HT-29 (cell line): ENCODE measurements around the gene ACSM5. TPM values are rescaled to one million over a fixed set of nuclear protein-coding genes. Genes with fewer than 3 reads are reported as not detected.
"Not testable (repeated sequence)": the region's sequence is repeated elsewhere in the genome, so short reads cannot be mapped to it uniquely, and the experiment has no call there.

Experiments
- DNase-seq: peaks from one replicate; pipeline ENCODE4 v3.0.0-alpha.2; 2015; ENCODE audit warnings: low spot score
- total RNA-seq: library from RNA; depleted of rRNA; stranded (reverse); fragments of >200 nt; shearing (Covaris generic); gene quantifications from 2 replicates; pipeline ENCODE4 v1.2.3, GENCODE V29; 2014

Gene ACSM5
- total RNA-seq, 1 experiment from 2014 or later = not detected

DNA sequence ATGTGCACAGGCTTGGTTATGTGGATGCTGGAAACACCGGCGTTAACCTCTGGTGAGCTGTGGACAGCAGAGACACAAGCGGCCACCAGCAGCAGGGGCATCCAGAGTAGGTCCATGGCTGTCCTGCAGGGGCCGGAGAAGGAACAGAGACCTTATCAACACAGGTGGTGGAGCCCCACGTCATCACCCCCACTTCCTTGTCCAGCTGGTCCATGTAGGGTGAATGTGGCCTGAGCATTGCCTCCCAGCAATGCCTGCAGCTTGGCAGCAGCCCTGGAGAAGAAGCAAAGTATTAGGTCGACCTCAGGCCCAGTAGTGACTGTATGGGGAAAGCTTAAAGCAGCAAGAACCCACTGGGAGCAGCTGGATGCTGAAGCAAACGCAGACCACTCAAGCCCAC, 10.1 kb upstream of the ACSM5 start:
- DNase-seq = no peak

DNA sequence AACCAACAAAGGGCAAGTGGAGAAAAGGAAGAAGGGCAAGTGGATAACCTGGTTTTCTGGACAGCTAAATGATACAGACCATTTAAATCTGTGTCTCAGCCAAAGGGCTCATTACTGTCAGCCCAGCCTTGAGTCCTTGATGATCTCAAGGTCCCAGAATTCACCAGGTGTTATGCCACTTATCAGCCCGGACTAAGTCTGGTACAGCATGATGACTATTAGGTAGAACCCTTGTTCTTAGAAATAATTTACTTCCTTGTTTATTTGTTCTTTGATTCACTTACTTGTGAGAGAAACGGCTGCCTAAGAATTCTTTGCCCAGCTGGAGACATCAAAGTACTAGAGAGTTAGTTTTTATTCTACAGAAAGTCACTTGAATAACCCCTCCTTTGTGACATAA, 8.3 kb upstream of the ACSM5 start:
- DNase-seq = no peak

DNA sequence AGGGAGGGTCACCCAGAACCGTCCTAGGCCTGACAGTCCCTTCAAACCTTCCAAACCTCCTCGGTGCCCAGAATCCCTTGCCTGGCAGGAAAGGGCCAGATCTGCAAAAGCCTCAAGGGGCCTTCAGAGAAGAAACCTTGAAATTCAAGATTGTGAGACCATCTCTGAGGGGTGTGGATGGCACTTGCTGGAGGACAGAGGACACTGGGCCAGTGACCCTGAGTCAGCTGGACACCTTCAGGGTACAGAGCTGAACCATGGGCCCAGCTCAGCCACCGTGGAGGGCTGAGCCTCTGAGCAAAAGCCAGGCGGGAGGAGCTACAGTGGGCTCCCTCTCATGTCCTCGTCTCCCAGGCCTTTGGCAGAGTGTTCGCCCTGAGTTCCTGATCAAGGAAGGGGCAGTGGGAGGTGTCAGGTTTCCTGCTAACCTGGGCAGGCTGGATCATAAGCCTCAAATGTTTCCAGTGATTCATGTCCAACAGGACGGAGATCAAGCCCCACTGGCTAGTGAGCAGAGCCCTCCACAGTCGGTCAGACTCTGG, 7.8 kb upstream of the ACSM5 start:
- no peak for DNase-seq

DNA sequence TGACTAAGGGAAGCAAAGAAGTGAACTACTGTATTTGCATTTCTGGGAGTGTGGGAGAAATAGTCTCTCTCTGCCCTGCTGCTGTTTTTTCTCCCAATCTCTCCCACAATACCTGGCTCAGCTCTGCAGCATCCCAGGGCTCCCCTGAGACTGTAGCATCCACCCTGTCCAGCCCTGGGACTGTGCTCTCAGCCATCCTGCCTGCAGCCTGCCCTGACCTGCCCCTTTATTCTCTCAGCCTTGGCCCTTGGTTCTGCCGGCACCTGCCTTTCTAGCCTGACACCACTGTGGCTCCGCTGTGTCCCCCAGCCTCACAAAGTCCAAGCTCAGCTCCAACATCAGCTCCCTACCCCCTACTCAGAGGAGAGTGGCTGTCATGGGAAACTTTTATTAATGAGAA, 6.7 kb upstream of the ACSM5 start:
- DNase-seq = no peak

DNA sequence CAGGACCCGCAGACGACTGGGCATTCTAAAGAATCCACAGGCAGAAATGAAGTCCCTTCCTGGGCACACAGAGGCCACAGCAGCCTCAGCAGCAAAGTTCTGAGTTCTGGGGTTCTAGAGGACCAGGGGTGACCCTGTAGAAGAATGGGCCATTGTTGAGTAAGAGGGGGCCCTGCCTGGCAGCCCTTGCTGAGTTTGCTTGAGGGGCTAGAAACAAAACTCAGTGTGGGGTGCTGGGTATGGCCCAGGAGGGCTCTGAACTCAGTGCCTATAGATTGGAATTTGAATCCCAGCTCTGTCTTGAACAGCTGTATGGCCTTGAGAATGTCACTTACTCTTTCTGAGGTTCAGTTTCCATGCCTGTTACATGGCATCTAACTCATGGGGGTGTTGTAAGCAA, 4.7 kb upstream of the ACSM5 start, which contains the start of gene PDILT:
PDILT (minus strand) TSS at position 101 of the 400 bp plus-strand sequence. CDS start 5,437 bp downstream, outside the sequence.
- DNase-seq = no peak

DNA sequence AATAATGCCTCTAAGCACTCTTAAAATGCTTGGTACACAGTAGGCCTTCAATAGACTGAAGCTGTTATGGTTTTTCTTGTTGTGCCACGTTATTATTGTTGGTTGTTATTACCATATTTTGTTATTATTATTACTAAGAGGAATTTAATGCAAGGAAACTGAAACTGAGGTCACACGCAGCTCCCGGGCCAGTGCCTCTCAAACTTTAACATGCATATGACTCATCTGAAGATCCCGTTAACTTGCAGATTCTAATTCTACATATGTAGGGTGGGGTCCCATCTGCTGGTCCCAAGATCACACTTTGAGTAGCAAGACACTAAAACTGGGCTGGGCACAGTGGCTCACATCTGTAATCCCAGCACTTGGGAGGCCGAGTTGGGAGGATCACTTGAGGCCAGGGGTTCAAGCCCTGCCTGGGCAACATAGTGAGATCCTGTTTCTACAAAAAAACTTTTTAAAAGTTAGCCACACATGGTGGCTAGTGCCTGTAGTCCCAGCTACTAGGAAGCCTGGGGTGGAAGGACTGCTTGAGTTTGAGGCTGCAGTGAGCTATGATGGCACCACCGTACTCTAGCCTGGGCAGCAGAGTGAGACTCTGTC, 888 bp downstream of the ACSM5 start:
- DNase-seq = no peak

DNA sequence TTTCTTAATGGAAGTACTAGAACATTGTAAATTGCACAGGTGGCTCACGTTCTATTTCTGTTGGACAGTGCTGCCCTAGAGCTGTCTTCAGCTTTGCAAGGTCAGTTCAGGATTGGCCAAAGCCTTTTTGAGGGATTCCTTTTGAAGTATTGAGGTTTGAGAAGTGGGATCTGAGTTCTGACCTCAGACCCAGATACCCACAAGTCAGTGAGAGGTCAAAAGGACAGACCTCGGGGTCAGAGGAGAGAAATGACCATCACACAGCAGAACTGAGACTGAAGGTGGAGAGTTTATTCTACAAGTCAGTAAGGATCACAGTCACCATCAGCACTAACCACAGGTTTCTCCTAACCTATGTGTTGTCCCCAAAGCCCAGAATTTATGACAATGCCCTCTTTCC, 1.7 kb downstream of the ACSM5 start:
- no peak for DNase-seq

DNA sequence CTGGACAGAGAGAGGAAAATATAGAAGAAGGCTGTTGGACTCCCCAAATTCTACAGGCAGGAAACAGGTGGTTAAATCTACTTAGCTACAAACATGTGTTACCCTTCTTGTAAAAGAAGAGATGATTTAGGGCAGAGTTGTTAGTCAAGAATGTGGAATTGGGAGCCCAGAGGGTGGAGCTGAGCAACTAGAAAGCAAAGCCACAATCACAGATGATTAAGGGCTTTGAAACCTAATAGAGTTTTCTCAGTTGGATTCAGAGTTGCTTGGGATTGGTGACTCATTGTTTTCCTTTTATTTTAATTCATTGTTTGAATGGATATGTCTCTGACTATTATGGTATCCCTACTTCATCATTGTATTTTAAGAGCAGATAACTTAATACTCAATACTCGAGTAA, 6.2 kb downstream of the ACSM5 start:
- no peak for DNase-seq

DNA sequence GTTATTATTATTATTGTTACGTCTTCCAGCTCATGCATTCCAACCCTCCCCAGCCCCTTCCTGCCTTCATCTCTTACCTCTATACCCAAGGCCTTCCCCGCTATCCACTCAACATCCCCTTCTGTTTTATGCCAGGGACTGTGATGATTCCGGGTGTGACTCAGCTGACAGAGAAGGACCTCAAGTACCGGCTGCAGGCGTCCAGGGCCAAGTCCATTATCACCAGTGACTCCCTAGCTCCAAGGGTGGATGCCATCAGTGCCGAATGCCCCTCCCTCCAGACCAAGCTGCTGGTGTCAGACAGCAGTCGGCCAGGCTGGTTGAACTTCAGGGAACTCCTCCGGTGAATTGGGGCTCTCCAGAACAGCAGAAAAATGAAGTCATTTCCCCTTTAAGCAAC, 9.8 kb downstream of the ACSM5 start:
- not testable (repeated sequence) for DNase-seq

DNA sequence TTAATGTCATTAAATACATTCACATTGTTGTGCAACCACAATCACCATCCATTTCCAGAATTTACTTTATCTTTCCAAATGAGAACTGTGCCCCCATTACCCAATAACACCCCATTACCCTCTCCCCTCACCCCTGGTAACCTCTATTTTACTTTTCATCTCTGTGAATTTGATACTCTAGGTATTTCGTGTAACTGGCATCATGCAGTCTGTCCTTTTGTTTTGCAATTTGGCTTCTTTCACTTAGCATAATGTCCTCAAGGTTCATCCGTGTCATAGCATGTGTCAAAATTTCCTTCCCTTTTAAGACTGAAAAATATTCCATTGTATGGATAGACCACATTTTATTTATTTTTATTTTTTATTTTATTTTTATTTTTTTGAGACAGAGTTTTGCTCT, 12.4 kb downstream of the ACSM5 start:
- not testable (repeated sequence) for DNase-seq

DNA sequence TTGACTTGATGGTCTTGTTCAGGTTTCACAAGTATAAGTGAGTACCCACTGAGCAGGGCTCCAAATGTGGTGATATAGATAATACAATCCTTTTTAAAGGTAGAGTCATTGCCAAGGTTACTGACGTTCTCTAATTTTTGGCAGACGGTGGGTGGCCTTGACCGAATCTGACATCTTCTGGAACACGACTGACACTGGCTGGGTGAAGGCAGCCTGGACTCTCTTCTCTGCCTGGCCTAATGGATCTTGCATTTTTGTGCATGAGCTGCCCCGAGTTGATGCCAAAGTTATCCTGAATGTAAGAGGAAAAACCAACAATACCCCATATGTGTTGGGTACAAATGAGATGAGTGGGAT, 14.4 kb downstream of the ACSM5 start:
- DNase-seq = not testable (repeated sequence)

DNA sequence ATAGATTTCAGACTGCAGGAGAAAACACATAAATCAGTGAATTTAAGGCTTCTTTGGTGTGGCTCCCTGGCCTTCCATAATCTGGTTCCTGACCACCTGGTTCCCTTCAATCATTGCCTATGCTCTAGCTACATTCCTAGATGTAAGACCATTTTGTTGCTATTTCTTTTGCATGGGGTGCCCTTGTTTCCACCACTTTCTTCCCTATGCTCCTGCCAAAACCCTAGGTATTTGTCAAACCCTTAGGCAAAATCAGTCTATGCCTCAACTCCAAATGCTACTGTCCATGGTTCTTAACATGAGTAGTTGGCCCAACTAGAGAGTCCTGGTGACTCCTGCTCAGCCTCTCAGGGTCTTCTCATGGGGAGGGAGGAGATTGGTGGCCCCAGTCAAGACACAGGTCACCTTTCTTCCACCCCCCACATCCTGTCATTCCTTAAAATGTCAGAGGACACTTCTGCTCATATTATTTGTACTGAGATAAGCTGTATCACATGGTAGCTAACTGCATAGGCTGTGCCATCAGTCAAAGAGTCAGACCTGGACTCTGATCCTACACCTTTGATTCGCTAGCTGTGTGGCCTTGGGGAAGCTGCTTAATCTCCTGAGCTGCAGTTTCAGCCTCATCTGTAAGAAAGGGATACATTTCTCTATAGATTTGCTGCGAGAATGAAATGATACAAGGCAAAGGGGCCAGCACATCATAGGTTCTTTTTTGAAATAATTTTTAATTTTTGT, 15.0 kb downstream of the ACSM5 start:
- no peak for DNase-seq

DNA sequence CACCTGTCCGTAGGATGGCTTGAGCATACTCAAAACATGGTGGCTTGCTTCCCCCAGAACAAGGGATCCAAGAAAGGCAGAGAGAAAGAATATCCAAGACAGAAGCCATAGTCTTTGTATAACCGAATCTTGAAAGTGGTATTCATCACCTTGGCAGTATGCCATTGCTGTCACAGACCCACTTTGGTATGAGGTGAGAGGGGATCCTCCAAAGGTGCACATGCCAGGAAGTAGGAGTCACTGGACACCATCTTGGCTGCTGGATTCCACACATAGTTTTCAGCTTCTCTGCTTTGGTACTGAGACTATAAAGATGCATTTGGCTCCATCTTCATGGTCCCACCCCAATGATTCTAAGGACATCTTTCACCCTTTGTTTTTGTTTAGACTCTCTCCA, 18.1 kb downstream of the ACSM5 start:
- DNase-seq = not testable (repeated sequence)

DNA sequence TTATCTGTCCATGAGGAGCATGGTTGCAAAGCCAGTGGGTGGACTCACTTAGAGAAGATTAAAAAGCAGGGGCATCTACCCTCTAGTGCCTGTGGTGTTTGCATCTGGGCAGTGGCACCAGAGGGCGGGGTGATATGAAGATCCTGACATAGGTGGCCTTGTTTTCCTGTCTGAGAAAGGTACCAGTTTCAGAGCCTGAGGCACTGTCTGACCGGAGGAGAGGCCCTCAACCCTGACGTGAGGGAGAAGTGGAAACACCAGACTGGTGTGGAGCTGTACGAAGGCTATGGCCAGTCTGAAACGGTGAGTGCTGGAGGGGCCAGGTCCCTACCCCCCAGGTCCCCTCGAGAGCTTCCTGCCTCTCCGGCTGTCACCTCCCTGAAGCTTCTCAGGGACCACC, 20.2 kb downstream of the ACSM5 start:
- not testable (repeated sequence) for DNase-seq

DNA sequence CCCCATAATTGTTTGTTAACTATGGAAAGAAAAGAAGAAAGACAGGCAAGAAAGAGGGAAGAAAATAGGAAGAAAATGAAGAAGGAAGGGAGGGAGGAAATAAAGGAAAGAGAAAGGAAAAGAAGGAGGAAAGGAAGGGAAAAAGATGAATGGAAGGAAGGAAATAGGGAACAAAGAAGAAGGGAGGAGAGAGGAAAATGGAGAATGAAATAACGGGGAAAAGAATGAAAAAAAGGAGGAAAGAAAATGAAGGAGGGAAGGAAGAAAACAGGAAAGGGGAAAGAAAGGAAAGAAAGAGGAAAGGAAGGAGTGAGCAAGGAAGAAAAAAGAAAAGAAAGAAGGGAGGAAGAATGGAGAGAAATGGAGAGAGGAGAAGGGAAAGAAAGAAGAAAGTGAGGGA, 21.1 kb downstream of the ACSM5 start:
- DNase-seq = not testable (repeated sequence)

DNA sequence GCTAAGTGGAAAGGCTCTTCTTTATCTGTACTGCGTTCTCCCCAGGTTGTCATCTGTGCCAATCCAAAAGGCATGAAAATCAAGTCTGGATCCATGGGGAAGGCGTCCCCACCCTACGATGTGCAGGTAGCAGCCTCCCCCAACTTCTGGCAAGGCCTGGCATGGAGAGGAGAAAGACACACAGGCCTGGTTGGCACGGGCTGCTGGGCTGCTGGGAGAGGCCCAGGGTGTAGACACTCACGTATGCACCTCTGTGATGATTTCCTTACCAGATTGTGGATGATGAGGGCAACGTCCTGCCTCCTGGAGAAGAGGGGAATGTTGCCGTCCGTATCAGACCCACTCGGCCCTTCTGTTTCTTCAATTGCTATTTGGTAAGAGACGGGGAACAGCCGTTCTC, 21.6 kb downstream of the ACSM5 start:
- DNase-seq = no peak

DNA sequence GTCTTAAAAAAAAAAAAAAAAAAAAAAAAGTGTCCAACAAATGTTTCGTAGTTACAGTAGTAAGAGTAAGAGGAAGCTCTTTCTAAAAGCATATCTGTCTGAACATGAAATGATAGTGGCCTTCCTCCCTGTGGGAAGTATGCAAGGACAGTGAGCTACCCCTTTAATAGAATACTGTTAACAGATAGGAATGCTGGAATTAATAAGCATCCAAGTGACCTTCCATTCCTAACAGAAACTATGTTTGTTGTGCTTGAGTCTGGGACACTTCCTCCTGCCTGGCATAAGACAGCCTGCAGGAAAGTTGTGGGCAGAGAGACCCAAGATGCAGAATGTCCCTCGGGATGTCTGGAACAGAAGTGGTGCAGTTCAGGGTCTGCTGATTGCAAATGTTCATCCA, 29.6 kb downstream of the ACSM5 start:
- DNase-seq = not testable (repeated sequence)

DNA sequence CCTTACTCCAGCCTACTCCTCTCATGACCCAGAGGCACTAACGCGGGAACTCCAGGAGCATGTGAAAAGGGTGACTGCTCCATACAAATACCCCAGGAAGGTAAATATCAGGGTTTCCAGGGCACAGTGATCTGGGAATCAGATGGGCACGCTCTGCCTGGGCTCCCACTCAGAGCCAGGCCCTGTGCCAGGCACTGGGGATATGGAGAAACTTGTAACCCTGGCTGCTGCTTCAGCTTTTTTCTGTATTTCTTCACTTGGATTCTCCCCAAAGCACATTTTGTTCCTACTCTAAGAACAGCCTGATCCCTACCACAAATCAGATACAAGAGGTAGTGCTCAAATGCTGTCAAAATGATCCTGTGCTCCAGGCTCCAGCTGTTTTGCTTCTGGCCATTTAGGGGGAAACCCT, 30.5 kb downstream of the ACSM5 start:
- DNase-seq = not testable (repeated sequence)

DNA sequence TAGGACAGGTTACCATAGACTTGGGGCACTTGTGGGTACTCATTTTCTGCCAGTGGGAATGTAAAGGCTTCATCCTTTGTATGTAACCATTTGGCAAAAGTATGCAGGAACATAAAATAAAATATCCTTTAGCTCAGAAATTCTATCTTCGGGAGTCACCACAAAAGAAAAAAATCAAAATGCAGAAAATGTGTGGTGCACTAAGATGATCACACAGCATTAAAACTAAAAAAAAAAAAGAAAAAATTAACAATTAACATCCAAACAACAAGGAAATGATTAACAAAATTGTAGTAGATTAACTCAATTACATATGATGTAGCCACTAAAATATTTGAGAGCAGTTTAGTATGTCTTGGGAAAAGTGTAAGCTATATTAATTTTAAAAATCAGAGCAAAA, 31.4 kb downstream of the ACSM5 start:
- not testable (repeated sequence) for DNase-seq

DNA sequence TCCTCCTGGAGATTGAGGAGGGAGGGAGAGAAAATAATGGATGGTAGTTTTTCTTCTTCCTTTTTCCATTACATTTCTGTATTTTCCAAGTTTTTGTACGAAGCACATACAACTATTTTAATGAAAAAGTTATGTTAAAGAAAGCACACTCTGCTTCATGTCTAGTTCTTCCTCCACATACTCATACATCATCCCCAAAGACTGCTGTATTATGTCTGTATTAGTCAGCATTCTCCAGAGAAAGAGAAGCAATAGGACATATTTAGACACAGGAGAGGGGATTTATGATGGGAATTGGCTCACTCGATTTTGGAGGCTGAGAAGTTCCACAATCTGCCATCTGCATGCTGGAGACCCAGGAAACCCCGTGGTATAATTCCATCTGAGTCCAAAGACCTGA, 31.9 kb downstream of the ACSM5 start:
- no peak for DNase-seq

DNA sequence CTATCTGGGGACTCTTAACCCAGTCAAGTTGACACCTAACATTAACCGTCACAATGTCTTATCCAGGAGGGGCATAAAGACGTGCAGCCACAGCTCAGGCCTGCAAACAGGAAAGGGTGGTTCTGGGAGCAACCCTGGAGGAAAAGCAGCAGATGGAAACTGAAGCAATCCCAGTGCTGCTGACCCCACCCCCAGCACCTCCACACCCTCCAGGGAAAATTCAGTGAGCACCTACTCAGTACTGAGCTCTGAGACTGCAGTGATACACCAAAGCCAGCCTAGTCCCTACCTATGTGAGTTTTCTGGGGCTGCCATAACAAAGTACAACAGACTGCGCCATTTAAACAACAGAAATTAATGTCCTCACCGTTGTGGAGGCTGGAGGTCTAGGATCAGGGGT, 32.5 kb downstream of the ACSM5 start:
- not testable (repeated sequence) for DNase-seq

DNA sequence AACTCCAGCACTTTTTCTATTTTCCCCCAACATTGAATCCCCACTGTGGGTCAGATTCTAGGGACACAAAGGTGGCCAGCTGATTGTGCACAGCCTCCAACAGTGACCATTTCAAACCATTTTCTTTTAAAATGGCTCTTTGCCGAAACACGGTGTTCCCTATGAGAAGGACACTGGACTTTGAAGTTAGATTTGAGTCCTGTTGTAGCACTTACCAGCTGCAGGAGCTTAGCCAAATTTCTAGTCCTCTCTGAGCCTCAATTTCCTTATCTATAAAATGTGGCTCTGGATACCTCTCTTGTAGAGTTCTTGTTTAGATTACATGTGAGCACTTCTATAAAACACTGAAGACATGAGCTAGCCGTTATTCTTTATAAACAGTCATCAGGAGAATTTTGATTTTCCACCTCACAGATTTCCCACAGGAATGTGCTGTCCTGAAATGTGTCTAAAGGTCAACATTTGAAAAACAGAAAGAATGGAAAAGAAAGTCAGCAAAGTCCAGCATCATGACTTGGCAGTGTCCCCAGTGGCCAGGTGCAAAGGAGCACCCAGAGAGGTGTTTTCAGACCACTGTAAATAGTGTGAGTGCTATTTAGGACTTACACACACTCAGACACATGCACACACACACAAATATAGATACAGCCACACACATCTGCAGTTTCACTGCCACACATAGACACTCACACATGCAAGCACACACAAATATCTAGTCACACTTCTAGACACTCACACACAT, 37.5 kb downstream of the ACSM5 start:
- DNase-seq = not testable (repeated sequence)
